Breast epithelium (tissue), 4 donors: Measurements from ENCODE around the gene C19orf47. TPM values are rescaled to one million over a fixed set of nuclear protein-coding genes. Genes with fewer than 3 reads are reported as not detected.

ENCODE experiments used
- DNase-seq, 2 donors: peaks; one replicate each; pipeline ENCODE4 v3.0.0-alpha.2; 2019; ENCODE audit warnings: low spot score in 2 of 2
- H3K27ac ChIP-seq, 2 donors: fragments of 200-600 bp; sonication (generic) in 1 of 2; one replicate each; pipeline ENCODE4 v1.5.1; 2016 to 2019; ENCODE audit warnings: mild to moderate bottlenecking in 1 of 2
- H3K27me3 ChIP-seq, 2 donors: fragments of 200-600 bp; sonication (generic) in 1 of 2; one replicate each; pipeline versions ENCODE4 v1.5.1 to v1.6.0; 2017 to 2019; ENCODE audit warnings: control low read depth in 1 of 2, mild to moderate bottlenecking in 1 of 2
- H3K36me3 ChIP-seq: fragments of 200-600 bp; one replicate; pipeline ENCODE4 v1.5.1; 2019
- H3K4me1 ChIP-seq, 2 donors: fragments of 200-600 bp; sonication (generic); one replicate each; pipeline ENCODE4 v1.5.1; 2016 to 2019; ENCODE audit warnings: control low read depth in 1 of 2
- H3K4me3 ChIP-seq, 3 donors: fragments of 200-600 bp; sonication (generic); 1 replicate in 2 of 3; 2 replicates in 1 of 3; pipeline ENCODE4 v1.5.1; 2016 to 2019; ENCODE audit warnings: mild to moderate bottlenecking in 3 of 3, moderate library complexity in 2 of 3
- H3K9me3 ChIP-seq, 2 donors: fragments of 200-600 bp; sonication (generic) in 1 of 2; one replicate each; pipeline ENCODE4 v1.5.1; 2016 to 2019; ENCODE audit warnings: control low read depth in 1 of 2
- CTCF ChIP-seq, 3 donors: fragments of 450-650 bp; IDR thresholded peaks; one replicate each; pipeline ENCODE4 v1.5.1; 2016 to 2017; ENCODE audit warnings: antibody characterized with exemption in 3 of 3, mild to moderate bottlenecking in 3 of 3, moderate library complexity in 3 of 3
- POLR2A ChIP-seq: fragments of 450-650 bp; IDR thresholded peaks from one replicate; pipeline ENCODE4 v1.6.1; 2016; ENCODE audit warnings: antibody characterized with exemption, mild to moderate bottlenecking, moderate library complexity
- POLR2AphosphoS5 ChIP-seq, 3 donors: sonication (generic); formaldehyde crosslinking; IDR thresholded peaks; one replicate each; pipeline ENCODE4 v1.6.1; 2017; ENCODE audit warnings: antibody characterized with exemption in 3 of 3
- intact Hi-C: fragments of 100-400 bp; cut with DNase I; formaldehyde crosslinking; loops from one replicate; pipeline ENCODE4 v1.15.1; 2023; ENCODE audit warnings: low total_unique reads
- total RNA-seq, 3 donors: library from RNA; depleted of rRNA; stranded (reverse); fragments of >200 nt; gene quantifications; one replicate each; pipeline ENCODE4 v1.1.0, GENCODE V29; 2016

Gene C19orf47
- total RNA-seq, 3 donors from 2014 or later = 6.7 to 13.0 (median 10.2) TPM

- TF ChIP-seq POLR2A (no peak), POLR2AphosphoS5 (IDR thresholded peaks at IDR 0.05) (no peak), CTCF (IDR thresholded peaks at IDR 0.05) (no peak)
- DNase-seq = no peak
- Histone ChIP-seq H3K4me3 (no peak overlapping the region), H3K36me3 (no peaks in the 10 kb centered on the region), H3K27ac (no peak overlapping the region), H3K9me3 (no peaks in the 10 kb centered on the region), H3K4me1 (peaks cover 9 to 16% of the 10 kb centered on the region in 2 donors), H3K27me3 (no peaks in the 10 kb centered on the region)
- intact Hi-C loops = no loop called here
Observed at GRCh38 chr19:40277356-40278059, 70.7 kb downstream of the C19orf47 start.

DNA sequence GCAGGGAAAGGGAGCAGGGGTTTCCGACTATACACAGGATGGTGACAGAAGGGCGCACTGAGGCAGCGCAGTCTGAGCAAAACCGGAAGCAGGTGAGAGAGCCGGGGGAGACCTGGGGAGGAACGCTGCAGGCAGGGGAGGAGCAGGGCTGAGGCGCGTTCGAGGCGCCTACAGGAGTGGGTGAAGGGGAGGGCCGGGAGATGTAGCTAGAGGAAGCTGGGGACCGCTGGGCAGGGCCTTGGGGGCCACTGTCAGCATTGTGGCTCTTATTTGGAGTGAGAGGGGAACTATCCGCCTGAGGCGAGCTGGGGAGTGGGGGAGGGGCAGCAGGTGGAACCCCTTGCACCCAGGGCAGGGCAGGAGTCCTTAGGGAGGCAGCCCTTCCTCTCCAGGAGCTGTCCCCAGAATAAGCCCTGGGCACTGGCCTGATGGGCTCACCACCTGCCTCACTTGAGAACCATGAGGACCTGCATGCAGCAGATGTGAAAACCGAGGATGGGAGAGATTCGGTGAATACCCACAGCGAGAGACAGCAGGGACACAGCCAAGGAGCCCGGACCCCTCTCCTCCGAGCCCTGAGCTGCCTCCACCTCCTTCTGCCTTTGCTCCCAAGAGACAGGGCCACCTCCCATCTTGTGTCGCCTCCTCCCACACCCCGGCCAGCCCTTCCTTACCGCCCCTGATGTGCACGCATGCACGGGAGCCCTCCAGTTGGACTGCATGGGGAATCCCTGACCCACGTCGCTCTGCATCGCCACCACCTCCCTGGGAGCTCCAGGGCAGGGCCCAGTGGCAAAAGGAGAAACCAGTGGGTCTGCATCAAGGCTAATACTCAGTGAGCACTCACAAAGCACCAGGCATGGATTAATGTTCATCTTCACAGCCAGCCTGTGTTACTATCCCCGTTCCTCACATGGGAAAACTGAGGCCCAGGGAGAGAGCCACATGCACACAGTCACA is 73.3 kb downstream of the C19orf47 start:
- intact Hi-C loops = no loop called here
- Histone ChIP-seq H3K9me3 (no peaks in the 10 kb centered on the region), H3K4me1 (peaks cover under 1 to 5% of the 10 kb centered on the region in 2 donors), H3K27me3 (no peaks in the 10 kb centered on the region), H3K36me3 (no peaks in the 10 kb centered on the region), H3K4me3 (no peak overlapping the region), H3K27ac (peak overlapping the region in 1 of 2 donors; percentile 43)
- TF ChIP-seq POLR2A (no peak), CTCF (IDR thresholded peaks at IDR 0.05) (no peak), POLR2AphosphoS5 (IDR thresholded peaks at IDR 0.05) (no peak)
- no peak for DNase-seq

DNA sequence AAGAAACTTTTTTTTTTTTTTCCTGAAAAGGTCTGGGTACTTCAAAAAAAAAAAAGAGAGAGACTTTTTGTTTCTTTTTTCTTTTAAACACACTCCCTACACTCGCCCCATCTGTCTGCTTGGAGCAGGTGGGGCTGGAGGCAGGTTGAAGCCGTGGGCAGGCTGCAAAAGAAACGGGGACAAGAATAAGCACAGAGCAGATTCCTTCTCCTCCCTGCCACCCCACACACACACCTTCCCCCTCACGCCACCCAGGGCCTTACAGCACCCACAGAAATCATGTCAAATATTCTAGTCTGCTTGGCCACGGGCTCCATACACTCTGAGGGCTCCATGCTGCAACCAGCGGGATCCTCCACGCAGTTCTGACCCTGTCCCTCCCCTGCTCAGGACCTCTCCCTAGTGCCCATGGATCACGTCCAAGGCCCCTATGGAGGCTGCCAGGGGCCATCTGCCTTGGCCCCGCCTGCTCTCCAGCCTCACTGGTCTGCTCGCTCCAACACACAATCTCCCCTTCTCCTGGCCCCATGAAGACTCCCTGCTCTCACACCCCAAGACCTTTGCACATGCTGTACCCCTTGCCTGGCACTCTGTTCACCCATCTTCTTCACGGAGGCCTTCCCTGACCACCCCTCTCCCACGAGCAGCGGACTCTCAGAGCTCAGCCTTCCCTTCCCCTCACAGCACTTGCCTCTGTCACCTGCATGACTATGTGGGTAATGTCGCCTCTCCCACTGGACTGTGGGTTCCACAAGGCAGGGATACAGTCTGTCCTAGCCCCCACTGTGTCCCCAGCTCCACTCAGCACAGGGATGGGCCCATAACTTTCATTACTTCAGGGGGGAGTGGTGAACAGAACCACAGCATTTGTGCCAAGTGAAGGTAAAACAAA is 74.5 kb downstream of the C19orf47 start:
- no peak overlapping the region for H3K27ac ChIP-seq
- no peaks in the 10 kb centered on the region for H3K27me3 ChIP-seq
- no peaks in the 10 kb centered on the region for H3K4me1 ChIP-seq
- intact Hi-C loops = no loop called here
- H3K36me3 ChIP-seq = no peaks in the 10 kb centered on the region
- no peaks in the 10 kb centered on the region for H3K9me3 ChIP-seq
- TF ChIP-seq CTCF (IDR thresholded peaks at IDR 0.05) = no peak
- no peak overlapping the region for H3K4me3 ChIP-seq
- no peak for DNase-seq

DNA sequence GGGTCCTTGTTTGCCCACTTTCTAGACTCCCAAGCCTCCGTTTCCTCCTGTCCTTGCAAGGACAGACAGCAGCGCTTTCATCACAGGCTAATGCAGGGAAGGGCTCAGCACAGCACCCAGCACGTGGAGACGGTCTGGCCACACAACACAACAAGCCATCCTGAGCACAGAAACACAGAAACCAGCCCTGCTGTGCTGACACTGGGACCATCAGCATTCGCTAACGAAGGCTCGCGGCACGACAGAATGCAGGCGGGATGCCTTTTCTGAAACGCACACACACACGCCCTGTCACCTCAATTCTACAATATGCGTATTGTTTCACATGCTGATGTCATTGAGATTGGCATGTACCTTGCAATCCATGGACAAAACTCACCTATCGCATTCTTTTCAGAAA is 75.9 kb downstream of the C19orf47 start:
- H3K36me3 ChIP-seq = no peaks in the 10 kb centered on the region
- no peak for DNase-seq
- intact Hi-C loops = no loop called here
- no peaks in the 10 kb centered on the region for H3K9me3 ChIP-seq
- H3K4me1 ChIP-seq = no peaks in the 10 kb centered on the region
- no peaks in the 10 kb centered on the region for H3K27me3 ChIP-seq
- H3K4me3 ChIP-seq = no peak overlapping the region
- no peak overlapping the region for H3K27ac ChIP-seq
- TF ChIP-seq POLR2AphosphoS5 (IDR thresholded peaks at IDR 0.05) (no peak), POLR2A (no peak), CTCF (IDR thresholded peaks at IDR 0.05) (no peak)
